Neutrophil (primary cell): ENCODE results near the gene PPM1D.

Source experiments
- H3K27ac ChIP-seq: fragments of 200-600 bp; sonication (generic); 2 replicates; pipeline ENCODE4 v1.5.1; 2016; ENCODE audit warnings: mild to moderate bottlenecking, moderate library complexity
- H3K27me3 ChIP-seq: fragments of 200-600 bp; sonication (generic); 2 replicates; pipeline ENCODE4 v1.6.0; 2016; ENCODE audit warnings: mild to moderate bottlenecking
- H3K36me3 ChIP-seq: fragments of 200-600 bp; sonication (generic); 2 replicates; pipeline ENCODE4 v1.5.1; 2017
- H3K4me1 ChIP-seq, 2 experiments: fragments of 200-600 bp in 1 of 2; sonication (generic) in 1 of 2; 1 replicate in 1 of 2; 2 replicates in 1 of 2; pipeline versions ENCODE4 v1.5.1 to v1.6.1; 2013 to 2016; ENCODE audit warnings: low read depth in 1 of 2, low read length in 1 of 2, mild to moderate bottlenecking in 1 of 2, moderate library complexity in 1 of 2; ENCODE audit not compliant: control insufficient read depth in 1 of 2, insufficient read depth in 1 of 2
- H3K4me3 ChIP-seq, 2 experiments: fragments of 200-600 bp in 1 of 2; sonication (generic) in 1 of 2; 1 replicate in 1 of 2; 2 replicates in 1 of 2; pipeline ENCODE4 v1.5.1; 2013 to 2016; ENCODE audit warnings: low read depth in 1 of 2, low read length in 1 of 2, mild to moderate bottlenecking in 1 of 2, moderate library complexity in 1 of 2
- H3K9me3 ChIP-seq: fragments of 200-600 bp; sonication (generic); 2 replicates; pipeline ENCODE4 v1.5.1; 2016
- CTCF ChIP-seq: fragments of 200-600 bp; sonication (generic); IDR thresholded peaks from 2 replicates; pipeline ENCODE4 v1.5.1; 2016; ENCODE audit warnings: antibody characterized with exemption

The PPM1D gene

GRCh38 chr17:60559995-60560859 lies 39.8 kb upstream of the PPM1D start:
- no peak overlapping the region for H3K4me3 ChIP-seq
- H3K9me3 ChIP-seq: no peaks in the 10 kb centered on the region
- no peak for TF ChIP-seq CTCF
- no peak overlapping the region for H3K27ac ChIP-seq
- no peaks in the 10 kb centered on the region for H3K36me3 ChIP-seq
- H3K4me1 ChIP-seq: no peaks in the 10 kb centered on the region
- H3K27me3 ChIP-seq: no peaks in the 10 kb centered on the region

GRCh38 chr17:60560860-60561257 lies 39.1 kb upstream of the PPM1D start:
- Histone ChIP-seq H3K27me3 (no peaks in the 10 kb centered on the region), H3K36me3 (no peaks in the 10 kb centered on the region), H3K9me3 (no peaks in the 10 kb centered on the region), H3K4me1 (no peaks in the 10 kb centered on the region), H3K4me3 (no peak overlapping the region), H3K27ac (no peak overlapping the region)
- no peak for TF ChIP-seq CTCF

- H3K36me3 ChIP-seq: no peaks in the 10 kb centered on the region
- H3K4me1 ChIP-seq: no peaks in the 10 kb centered on the region
- H3K4me3 ChIP-seq: no peak overlapping the region
- no peaks in the 10 kb centered on the region for H3K27me3 ChIP-seq
- no peak for TF ChIP-seq CTCF
- H3K9me3 ChIP-seq: no peaks in the 10 kb centered on the region
- H3K27ac ChIP-seq: no peak overlapping the region
These were observed 37.6 kb upstream of the PPM1D start for GRCh38 chr17:60562421-60562820.

- no peaks in the 10 kb centered on the region for H3K27me3 ChIP-seq
- H3K4me1 ChIP-seq: no peaks in the 10 kb centered on the region
- H3K4me3 ChIP-seq: no peak overlapping the region
- no peak overlapping the region for H3K27ac ChIP-seq
- no peak for TF ChIP-seq CTCF
- H3K9me3 ChIP-seq: no peaks in the 10 kb centered on the region
- H3K36me3 ChIP-seq: no peaks in the 10 kb centered on the region
These were observed 36.2 kb upstream of the PPM1D start for GRCh38 chr17:60563743-60564142.

- Histone ChIP-seq H3K36me3 (no peaks in the 10 kb centered on the region), H3K27me3 (no peaks in the 10 kb centered on the region)
- no peak for TF ChIP-seq CTCF
These were observed 34.8 kb upstream of the PPM1D start for GRCh38 chr17:60565233-60565632.

More at GRCh38 chr17:60565233-60565632, 34.8 kb upstream of the PPM1D start:
- Histone ChIP-seq H3K9me3 (no peaks in the 10 kb centered on the region), H3K4me1 (no peaks in the 10 kb centered on the region), H3K4me3 (no peak overlapping the region), H3K27ac (no peak overlapping the region)
